Measurements from ENCODE around the gene SMIM14. TPM values are rescaled to one million over a fixed set of nuclear protein-coding genes. Genes with fewer than 3 reads are reported as not detected.
A peak's percentile ranks its signal among the peaks of the same experiment; 100 is the strongest.
"Not testable (repeated sequence)": the region's sequence is repeated elsewhere in the genome, so short reads cannot be mapped to it uniquely, and the experiment has no call there.

The SMIM14 gene
- polyA plus RNA-seq (2012; ENCODE audit: missing spikeins): 80.8 TPM

GRCh38 chr4:39638354-39639239, at the start of gene SMIM14:
Gene SMIM14, minus strand, starts transcription at chr4:39638865. Its CDS starts 33,720 bp downstream, at chr4:39605145.
- peak; percentile 91 for FAIRE-seq
- peak; percentile 68 for TF ChIP-seq TAF1 (IDR thresholded peaks at IDR 0.05; ENCODE audit: borderline replicate concordance, low read depth, low read length)
- peak; percentile 90 for TF ChIP-seq POLR2A (IDR thresholded peaks at IDR 0.05; ENCODE audit: low read depth, low read length)
- peak; percentile 78 for TF ChIP-seq POLR2AphosphoS5 (IDR thresholded peaks at IDR 0.05; ENCODE audit: low read depth, low read length)
- peak; percentile 79 for DNase-seq (ENCODE audit: insufficient read length)

DNA sequence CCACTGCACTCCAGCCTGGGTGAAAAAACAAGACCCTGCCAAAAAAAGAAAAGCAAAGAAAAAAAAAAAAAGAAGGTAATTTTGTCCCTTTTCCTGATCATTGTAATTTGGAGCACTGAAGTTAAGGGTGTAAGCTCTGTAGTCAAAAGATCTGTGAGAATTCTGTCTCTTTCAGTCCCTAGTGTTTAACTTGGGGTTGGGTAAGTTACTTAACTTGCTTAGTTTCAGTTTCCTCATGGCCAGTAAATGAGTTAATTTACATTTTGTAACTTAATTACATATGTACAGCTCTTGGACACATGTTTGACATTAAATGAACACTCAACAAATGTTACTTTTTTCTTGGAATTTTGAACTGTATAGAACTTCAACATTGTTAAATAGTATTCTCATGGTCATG, 48.3 kb upstream of the SMIM14 start:
- DNase-seq (ENCODE audit: insufficient read length) (no peak), FAIRE-seq (no peak)
- no peak for TF ChIP-seq TAF1 (IDR thresholded peaks at IDR 0.05; ENCODE audit: borderline replicate concordance, low read depth, low read length)
- no peak for TF ChIP-seq POLR2AphosphoS5 (IDR thresholded peaks at IDR 0.05; ENCODE audit: low read depth, low read length)
- no peak for TF ChIP-seq POLR2A (IDR thresholded peaks at IDR 0.05; ENCODE audit: low read depth, low read length)

- no peak for DNase-seq (ENCODE audit: insufficient read length)
- FAIRE-seq: no peak
- TF ChIP-seq POLR2AphosphoS5 (IDR thresholded peaks at IDR 0.05; ENCODE audit: low read depth, low read length): no peak
- TF ChIP-seq POLR2A (IDR thresholded peaks at IDR 0.05; ENCODE audit: low read depth, low read length): no peak
- TF ChIP-seq TAF1 (IDR thresholded peaks at IDR 0.05; ENCODE audit: borderline replicate concordance, low read depth, low read length): no peak
Observed at GRCh38 chr4:39685990-39686389, 47.3 kb upstream of the SMIM14 start.

DNA sequence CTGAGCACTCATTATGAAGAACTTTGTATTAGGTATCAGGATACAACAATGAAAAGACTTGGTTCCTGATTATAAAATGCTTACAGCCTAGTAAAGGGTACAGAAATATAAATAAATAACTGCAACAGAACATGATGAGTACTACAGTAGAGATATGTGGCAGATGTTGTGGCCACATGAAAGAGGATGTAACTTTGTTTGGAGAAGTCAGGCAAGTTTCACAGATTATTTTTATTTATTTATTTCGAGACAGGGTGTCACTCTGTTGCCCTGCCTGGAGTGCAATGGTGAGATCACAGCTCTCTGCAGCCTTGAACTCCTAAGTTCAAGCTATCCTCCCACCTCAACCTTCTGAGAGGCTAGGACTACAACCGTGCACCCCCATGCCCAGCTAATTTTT, 43.5 kb upstream of the SMIM14 start:
- TF ChIP-seq POLR2AphosphoS5 (IDR thresholded peaks at IDR 0.05; ENCODE audit: low read depth, low read length) (no peak), POLR2A (IDR thresholded peaks at IDR 0.05; ENCODE audit: low read depth, low read length) (no peak)
- DNase-seq (ENCODE audit: insufficient read length) (no peak), FAIRE-seq (no peak)

- DNase-seq (ENCODE audit: insufficient read length); FAIRE-seq: not testable (repeated sequence)
Observed at GRCh38 chr4:39681003-39681402, 42.3 kb upstream of the SMIM14 start.

- not testable (repeated sequence) for FAIRE-seq; DNase-seq (ENCODE audit: insufficient read length)
Observed at GRCh38 chr4:39675681-39676080, 37.0 kb upstream of the SMIM14 start.

- FAIRE-seq; DNase-seq (ENCODE audit: insufficient read length): not testable (repeated sequence)
Observed at GRCh38 chr4:39670296-39670695, 31.6 kb upstream of the SMIM14 start.

DNA sequence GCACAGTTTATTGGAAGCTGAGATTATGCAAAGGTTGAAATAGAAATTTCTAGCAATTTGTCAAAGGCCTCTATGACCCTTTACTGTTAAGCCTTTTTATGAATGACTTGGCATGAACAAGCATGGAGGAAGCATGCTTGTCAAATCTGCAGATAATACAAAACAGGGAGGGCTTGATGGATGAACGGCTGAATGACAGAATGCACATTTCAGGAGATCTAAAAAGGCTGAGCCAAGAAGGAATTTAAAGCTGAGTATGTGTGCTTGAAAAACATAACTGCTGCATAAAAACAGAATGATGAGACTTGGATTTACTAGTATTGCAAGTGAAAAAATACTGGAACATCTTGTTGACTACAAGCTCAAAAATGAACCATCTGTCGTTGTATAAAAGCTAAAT, 30.2 kb upstream of the SMIM14 start:
- DNase-seq (ENCODE audit: insufficient read length) (no peak), FAIRE-seq (no peak)
- TF ChIP-seq TAF1 (IDR thresholded peaks at IDR 0.05; ENCODE audit: borderline replicate concordance, low read depth, low read length) (no peak), POLR2A (IDR thresholded peaks at IDR 0.05; ENCODE audit: low read depth, low read length) (no peak), POLR2AphosphoS5 (IDR thresholded peaks at IDR 0.05; ENCODE audit: low read depth, low read length) (no peak)

- FAIRE-seq (no peak), DNase-seq (ENCODE audit: insufficient read length) (no peak)
- no peak for TF ChIP-seq POLR2A (IDR thresholded peaks at IDR 0.05; ENCODE audit: low read depth, low read length)
Observed at GRCh38 chr4:39667706-39668105, 29.0 kb upstream of the SMIM14 start.

- FAIRE-seq (no peak), DNase-seq (ENCODE audit: insufficient read length) (no peak)
- TF ChIP-seq POLR2AphosphoS5 (IDR thresholded peaks at IDR 0.05; ENCODE audit: low read depth, low read length) (no peak), TAF1 (IDR thresholded peaks at IDR 0.05; ENCODE audit: borderline replicate concordance, low read depth, low read length) (no peak), POLR2A (IDR thresholded peaks at IDR 0.05; ENCODE audit: low read depth, low read length) (no peak)
Observed at GRCh38 chr4:39664828-39665731, 26.4 kb upstream of the SMIM14 start.

GRCh38 chr4:39662683-39663082, 24.0 kb upstream of the SMIM14 start:
- DNase-seq (ENCODE audit: insufficient read length) (no peak), FAIRE-seq (no peak)
- TF ChIP-seq POLR2A (IDR thresholded peaks at IDR 0.05; ENCODE audit: low read depth, low read length): no peak
- TF ChIP-seq POLR2AphosphoS5 (IDR thresholded peaks at IDR 0.05; ENCODE audit: low read depth, low read length): no peak
- TF ChIP-seq TAF1 (IDR thresholded peaks at IDR 0.05; ENCODE audit: borderline replicate concordance, low read depth, low read length): no peak

- no peak for DNase-seq (ENCODE audit: insufficient read length)
- TF ChIP-seq POLR2A (IDR thresholded peaks at IDR 0.05; ENCODE audit: low read depth, low read length): no peak
- no peak for TF ChIP-seq POLR2AphosphoS5 (IDR thresholded peaks at IDR 0.05; ENCODE audit: low read depth, low read length)
- TF ChIP-seq TAF1 (IDR thresholded peaks at IDR 0.05; ENCODE audit: borderline replicate concordance, low read depth, low read length): no peak
- no peak for FAIRE-seq
Observed at GRCh38 chr4:39660757-39661156, 22.1 kb upstream of the SMIM14 start.

Data from GM12892 (cell line).